Osteocyte (in vitro differentiated cells): Measurements from ENCODE around the gene HSD11B1L. TPM values are rescaled to one million over a fixed set of nuclear protein-coding genes. Genes with fewer than 3 reads are reported as not detected.

Experiments
- DNase-seq: peaks from one replicate; pipeline ENCODE4 v3.0.0; 2021; ENCODE audit warnings: mixed read lengths; ENCODE audit not compliant: unreplicated experiment; ENCODE audit errors: extremely low spot score
- H3K27ac Mint-ChIP-seq: one replicate; pipeline ENCODE4 v1.8.0; 2021; ENCODE audit warnings: mild to moderate bottlenecking, mixed read lengths; ENCODE audit not compliant: unreplicated experiment
- H3K27me3 Mint-ChIP-seq: one replicate; pipeline ENCODE4 v1.8.0; 2021; ENCODE audit warnings: mixed read lengths; ENCODE audit not compliant: unreplicated experiment
- H3K36me3 Mint-ChIP-seq: one replicate; pipeline ENCODE4 v1.8.0; 2021; ENCODE audit warnings: mixed read lengths; ENCODE audit not compliant: unreplicated experiment
- H3K4me1 Mint-ChIP-seq: one replicate; pipeline ENCODE4 v1.8.0; 2021; ENCODE audit warnings: mixed read lengths; ENCODE audit not compliant: unreplicated experiment
- H3K4me3 Mint-ChIP-seq: one replicate; pipeline ENCODE4 v1.8.0; 2021; ENCODE audit warnings: mild to moderate bottlenecking, moderate library complexity, mixed read lengths; ENCODE audit not compliant: unreplicated experiment
- H3K9me3 Mint-ChIP-seq: one replicate; pipeline ENCODE4 v1.8.0; 2021; ENCODE audit warnings: mixed read lengths; ENCODE audit not compliant: unreplicated experiment
- total RNA-seq: library from RNA; stranded (reverse); gene quantifications from 2 replicates; pipeline ENCODE4 v1.2.1, GENCODE V29; 2021
- TF ChIP-seq, protein P1 (sequence below): fragments of 200-600 bp; sonication (generic); IDR thresholded peaks from 2 replicates; pipeline ENCODE4 v1.5.0; 2021; ENCODE audit warnings: antibody characterized with exemption, mild to moderate bottlenecking, moderate library complexity

Gene HSD11B1L
- total RNA-seq, 1 donor from 2014 or later: 10.7 TPM

DNA sequence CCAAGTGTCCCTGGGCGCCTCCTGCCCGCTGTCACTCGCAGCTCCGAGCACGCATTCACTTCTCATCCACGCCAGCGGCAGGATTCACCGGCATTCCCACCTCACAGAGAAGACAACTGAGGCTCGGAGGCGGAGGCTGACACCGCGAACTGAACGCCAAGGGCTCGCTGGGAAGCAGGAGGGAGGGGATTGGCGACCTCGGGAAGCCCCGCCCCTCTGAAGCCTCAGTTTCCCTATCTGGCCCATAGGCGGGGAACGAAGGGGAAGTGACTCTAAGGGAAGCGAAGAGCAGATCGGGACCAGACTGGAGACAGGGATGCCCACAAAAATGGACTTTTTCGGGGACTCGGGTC is 767 bp upstream of the HSD11B1L start:
- no peak for DNase-seq
- Mint-ChIP-seq H3K27ac (peak overlapping the region; percentile 100), H3K27me3 (no peaks in the 10 kb centered on the region), H3K4me1 (peaks cover 19% of the 10 kb centered on the region), H3K36me3 (peaks cover 2% of the 10 kb centered on the region), H3K4me3 (peak overlapping the region; percentile 91), H3K9me3 (no peaks in the 10 kb centered on the region)
- TF ChIP-seq, protein P1, sequence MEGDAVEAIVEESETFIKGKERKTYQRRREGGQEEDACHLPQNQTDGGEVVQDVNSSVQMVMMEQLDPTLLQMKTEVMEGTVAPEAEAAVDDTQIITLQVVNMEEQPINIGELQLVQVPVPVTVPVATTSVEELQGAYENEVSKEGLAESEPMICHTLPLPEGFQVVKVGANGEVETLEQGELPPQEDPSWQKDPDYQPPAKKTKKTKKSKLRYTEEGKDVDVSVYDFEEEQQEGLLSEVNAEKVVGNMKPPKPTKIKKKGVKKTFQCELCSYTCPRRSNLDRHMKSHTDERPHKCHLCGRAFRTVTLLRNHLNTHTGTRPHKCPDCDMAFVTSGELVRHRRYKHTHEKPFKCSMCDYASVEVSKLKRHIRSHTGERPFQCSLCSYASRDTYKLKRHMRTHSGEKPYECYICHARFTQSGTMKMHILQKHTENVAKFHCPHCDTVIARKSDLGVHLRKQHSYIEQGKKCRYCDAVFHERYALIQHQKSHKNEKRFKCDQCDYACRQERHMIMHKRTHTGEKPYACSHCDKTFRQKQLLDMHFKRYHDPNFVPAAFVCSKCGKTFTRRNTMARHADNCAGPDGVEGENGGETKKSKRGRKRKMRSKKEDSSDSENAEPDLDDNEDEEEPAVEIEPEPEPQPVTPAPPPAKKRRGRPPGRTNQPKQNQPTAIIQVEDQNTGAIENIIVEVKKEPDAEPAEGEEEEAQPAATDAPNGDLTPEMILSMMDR: no peak

DNA sequence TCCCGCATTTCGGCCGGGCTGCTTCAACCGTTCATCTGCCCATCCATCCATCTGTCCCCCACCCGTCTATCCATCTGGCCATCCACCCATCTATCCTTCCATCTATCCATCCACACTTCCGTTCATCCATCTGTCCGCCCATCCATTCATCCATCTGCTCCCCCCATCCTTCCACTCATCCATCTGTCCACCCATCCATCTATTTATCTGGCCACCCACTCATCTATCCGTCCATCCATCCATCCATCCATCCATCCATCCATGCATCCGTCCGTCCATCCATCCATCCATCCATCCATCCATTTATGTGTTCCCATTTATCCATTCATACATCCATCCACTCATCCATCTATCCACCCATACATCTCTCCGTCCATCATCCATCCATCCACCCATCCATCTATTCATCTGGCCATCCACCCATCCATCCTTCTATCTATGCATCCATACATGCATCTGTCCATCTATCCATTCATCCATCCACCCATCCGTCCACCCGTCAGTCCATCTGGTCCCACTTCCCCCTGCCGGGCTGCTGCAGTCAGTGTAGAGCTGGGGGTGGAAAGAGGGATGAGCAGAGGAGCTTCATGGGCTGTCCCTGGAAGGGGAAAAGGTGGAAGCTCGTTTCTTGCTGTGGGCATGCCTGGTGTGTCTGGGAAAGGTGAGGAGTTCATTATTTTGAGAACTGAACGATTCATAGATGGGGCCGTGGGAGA is 722 bp downstream of the HSD11B1L start:
- peak overlapping the region; percentile 91 for H3K4me3 Mint-ChIP-seq
- TF ChIP-seq, protein P1: no peak
- H3K4me1 Mint-ChIP-seq: peaks cover 21% of the 10 kb centered on the region
- no peaks in the 10 kb centered on the region for H3K27me3 Mint-ChIP-seq
- H3K36me3 Mint-ChIP-seq: peaks cover 2% of the 10 kb centered on the region
- H3K27ac Mint-ChIP-seq: peak overlapping the region; percentile 31
- H3K9me3 Mint-ChIP-seq: no peaks in the 10 kb centered on the region
- DNase-seq: no peak

DNA sequence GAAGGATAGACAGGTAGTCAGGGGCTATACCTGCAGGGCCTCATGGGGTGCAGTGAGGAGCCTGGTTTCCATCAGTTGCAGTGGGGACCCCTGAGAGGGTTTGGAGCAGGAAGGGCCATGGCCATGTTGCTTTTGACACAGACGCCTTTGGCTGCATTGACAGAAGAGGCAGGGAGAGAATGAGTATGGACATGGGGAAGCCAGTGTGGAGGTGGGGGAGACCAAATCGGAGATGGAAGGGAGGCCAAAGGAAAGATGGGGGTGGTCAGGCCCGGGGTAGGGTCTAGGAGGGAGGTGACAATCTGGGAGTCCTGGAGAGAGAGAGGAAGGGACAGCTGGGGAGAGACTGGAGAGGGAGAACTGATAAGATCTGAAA is 1.3 kb downstream of the HSD11B1L start:
- Mint-ChIP-seq H3K27me3 (no peaks in the 10 kb centered on the region), H3K36me3 (peaks cover 2% of the 10 kb centered on the region), H3K9me3 (no peaks in the 10 kb centered on the region), H3K4me3 (peak overlapping the region; percentile 91), H3K4me1 (peaks cover 22% of the 10 kb centered on the region), H3K27ac (no peak overlapping the region)
- TF ChIP-seq, protein P1: no peak
- DNase-seq: no peak

DNA sequence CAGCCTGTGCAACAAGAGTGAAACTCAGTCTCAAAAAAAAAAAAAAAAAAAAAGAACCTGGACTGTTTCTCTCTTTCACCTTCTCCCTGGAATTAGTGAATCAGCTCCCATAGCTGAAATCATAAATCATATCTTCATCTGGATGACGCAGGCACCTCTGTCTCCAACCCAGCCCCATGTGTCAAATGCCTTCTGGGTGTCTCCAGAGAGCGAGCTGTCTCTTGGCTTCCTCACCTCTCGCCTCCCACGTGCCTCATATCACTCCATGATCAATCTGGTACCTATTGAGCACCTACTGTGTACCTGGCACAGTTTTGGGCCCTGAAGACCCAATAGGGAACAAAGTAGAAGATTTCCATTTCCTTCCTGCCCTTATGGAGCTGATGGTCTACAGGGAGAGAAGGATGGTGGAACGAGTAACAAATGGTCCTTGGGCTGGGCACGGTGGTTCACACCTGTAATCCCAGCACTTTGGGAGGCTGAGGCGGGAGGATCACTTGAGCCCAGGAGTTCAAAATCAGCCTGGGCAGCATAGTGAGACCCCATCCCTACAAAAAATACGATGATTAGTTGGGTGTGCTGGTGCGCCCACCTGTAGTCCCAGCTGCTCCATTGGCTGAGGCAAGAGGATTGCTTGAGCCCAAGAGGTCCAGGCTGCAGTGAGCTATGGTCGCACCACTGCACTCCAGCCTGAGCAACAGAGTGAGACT is 2.5 kb downstream of the HSD11B1L start:
- no peak overlapping the region for H3K4me3 Mint-ChIP-seq
- no peak overlapping the region for H3K27ac Mint-ChIP-seq
- peaks cover 2% of the 10 kb centered on the region for H3K36me3 Mint-ChIP-seq
- peaks cover 22% of the 10 kb centered on the region for H3K4me1 Mint-ChIP-seq
- H3K27me3 Mint-ChIP-seq: no peaks in the 10 kb centered on the region
- no peaks in the 10 kb centered on the region for H3K9me3 Mint-ChIP-seq
- no peak for DNase-seq
- TF ChIP-seq, protein P1: no peak

DNA sequence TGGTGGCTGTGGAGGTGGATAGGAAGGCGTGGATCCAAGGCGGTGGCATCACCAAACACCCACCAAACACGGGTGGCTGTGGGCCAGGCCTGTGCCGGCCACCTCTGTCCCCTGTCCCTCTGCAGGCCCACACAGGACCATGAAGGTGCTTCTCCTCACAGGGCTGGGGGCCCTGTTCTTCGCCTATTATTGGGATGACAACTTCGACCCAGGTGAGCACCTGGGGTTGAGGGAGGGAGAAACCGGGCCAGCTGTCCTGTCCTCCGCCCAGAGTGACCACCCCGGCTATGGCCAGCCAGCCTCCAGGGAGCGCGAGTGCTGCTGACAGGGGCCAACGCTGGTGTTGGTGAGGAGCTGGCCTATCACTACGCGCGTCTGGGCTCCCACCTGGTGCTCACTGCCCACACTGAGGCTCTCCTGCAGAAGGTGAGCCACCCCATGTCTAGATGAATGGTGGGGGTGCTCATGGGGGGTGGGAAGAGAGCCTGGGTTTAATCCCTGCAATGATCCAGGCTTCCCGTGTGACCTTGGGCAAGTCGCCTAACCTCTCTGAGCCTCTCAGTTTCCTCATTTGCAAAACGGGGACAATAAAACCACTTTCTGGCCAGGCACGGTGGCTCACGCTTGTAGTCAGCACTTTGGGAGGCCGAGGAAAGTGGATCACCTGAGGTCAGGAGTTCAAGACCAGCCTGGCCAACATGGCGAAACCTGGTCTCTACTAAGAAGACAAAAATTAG is 4.0 kb downstream of the HSD11B1L start:
- Mint-ChIP-seq H3K27ac (no peak overlapping the region), H3K27me3 (no peaks in the 10 kb centered on the region), H3K36me3 (no peaks in the 10 kb centered on the region), H3K4me3 (no peak overlapping the region), H3K4me1 (peaks cover 14% of the 10 kb centered on the region), H3K9me3 (no peaks in the 10 kb centered on the region)
- TF ChIP-seq, protein P1: no peak
- DNase-seq: no peak
